Measurements from ENCODE around the gene LARGE2.

The LARGE2 gene

GRCh38 chr11:45922425-45923082 is at the start of gene LARGE2:
Gene LARGE2, plus strand, starts transcription at chr11:45922656. Its CDS starts 227 bp downstream, at chr11:45922883.
- Histone ChIP-seq H3K9me3 (ENCODE audit: control insufficient read depth, low read length) (no peaks in the 10 kb centered on the region), H3K4me3 (ENCODE audit: low read length) (peak within 1 kb of the TSS; percentile 25), H3K36me3 (ENCODE audit: control insufficient read depth, insufficient read depth, low read length) (no peaks in the 10 kb centered on the region), H3K9ac (ENCODE audit: low read length) (peak within 1 kb of the TSS; percentile 31), H3K4me1 (ENCODE audit: control insufficient read depth, insufficient read depth, low read length) (peaks cover 6% of the 10 kb centered on the region), H3K27me3 (ENCODE audit: control insufficient read depth, insufficient read depth, low read length) (peaks cover 23% of the 10 kb centered on the region)

GRCh38 chr11:45876401-45876800 is 46.1 kb upstream of the LARGE2 start:
- Histone ChIP-seq H3K4me1 (ENCODE audit: control insufficient read depth, insufficient read depth, low read length) (no peaks in the 10 kb centered on the region), H3K36me3 (ENCODE audit: control insufficient read depth, insufficient read depth, low read length) (peaks cover 11% of the 10 kb centered on the region), H3K4me3 (ENCODE audit: low read length) (no peak overlapping the region), H3K9ac (ENCODE audit: low read length) (no peak overlapping the region), H3K27me3 (ENCODE audit: control insufficient read depth, insufficient read depth, low read length) (no peaks in the 10 kb centered on the region), H3K9me3 (ENCODE audit: control insufficient read depth, low read length) (no peaks in the 10 kb centered on the region)

- Histone ChIP-seq H3K9ac (ENCODE audit: low read length) (no peak overlapping the region), H3K9me3 (ENCODE audit: control insufficient read depth, low read length) (no peaks in the 10 kb centered on the region), H3K4me1 (ENCODE audit: control insufficient read depth, insufficient read depth, low read length) (no peaks in the 10 kb centered on the region), H3K27me3 (ENCODE audit: control insufficient read depth, insufficient read depth, low read length) (no peaks in the 10 kb centered on the region), H3K4me3 (ENCODE audit: low read length) (no peak overlapping the region), H3K36me3 (ENCODE audit: control insufficient read depth, insufficient read depth, low read length) (peaks cover 6% of the 10 kb centered on the region)
Measured at GRCh38 chr11:45877221-45877620, 45.2 kb upstream of the LARGE2 start.

- peaks cover 6% of the 10 kb centered on the region for H3K36me3 ChIP-seq (ENCODE audit: control insufficient read depth, insufficient read depth, low read length)
- H3K27me3 ChIP-seq (ENCODE audit: control insufficient read depth, insufficient read depth, low read length), result no peaks in the 10 kb centered on the region
- H3K9ac ChIP-seq (ENCODE audit: low read length), result no peak overlapping the region
- no peak overlapping the region for H3K4me3 ChIP-seq (ENCODE audit: low read length)
- no peaks in the 10 kb centered on the region for H3K9me3 ChIP-seq (ENCODE audit: control insufficient read depth, low read length)
- H3K4me1 ChIP-seq (ENCODE audit: control insufficient read depth, insufficient read depth, low read length), result no peaks in the 10 kb centered on the region
Measured at GRCh38 chr11:45877845-45878244, 44.6 kb upstream of the LARGE2 start.

GRCh38 chr11:45879803-45880686 is 42.4 kb upstream of the LARGE2 start:
- H3K9me3 ChIP-seq (ENCODE audit: control insufficient read depth, low read length), result no peaks in the 10 kb centered on the region
- no peak overlapping the region for H3K9ac ChIP-seq (ENCODE audit: low read length)
- no peak overlapping the region for H3K4me3 ChIP-seq (ENCODE audit: low read length)
- H3K27me3 ChIP-seq (ENCODE audit: control insufficient read depth, insufficient read depth, low read length), result no peaks in the 10 kb centered on the region
- peaks cover 1% of the 10 kb centered on the region for H3K4me1 ChIP-seq (ENCODE audit: control insufficient read depth, insufficient read depth, low read length)
- peaks cover 6% of the 10 kb centered on the region for H3K36me3 ChIP-seq (ENCODE audit: control insufficient read depth, insufficient read depth, low read length)

GRCh38 chr11:45880772-45881570 is 41.5 kb upstream of the LARGE2 start:
- Histone ChIP-seq H3K36me3 (ENCODE audit: control insufficient read depth, insufficient read depth, low read length) (peaks cover 6% of the 10 kb centered on the region), H3K4me3 (ENCODE audit: low read length) (no peak overlapping the region), H3K9me3 (ENCODE audit: control insufficient read depth, low read length) (no peaks in the 10 kb centered on the region), H3K4me1 (ENCODE audit: control insufficient read depth, insufficient read depth, low read length) (peaks cover 4% of the 10 kb centered on the region), H3K9ac (ENCODE audit: low read length) (no peak overlapping the region), H3K27me3 (ENCODE audit: control insufficient read depth, insufficient read depth, low read length) (no peaks in the 10 kb centered on the region)

- Histone ChIP-seq H3K4me1 (ENCODE audit: control insufficient read depth, insufficient read depth, low read length) (peaks cover 4% of the 10 kb centered on the region), H3K9me3 (ENCODE audit: control insufficient read depth, low read length) (no peaks in the 10 kb centered on the region), H3K36me3 (ENCODE audit: control insufficient read depth, insufficient read depth, low read length) (peaks cover 6% of the 10 kb centered on the region), H3K9ac (ENCODE audit: low read length) (no peak overlapping the region), H3K4me3 (ENCODE audit: low read length) (no peak overlapping the region), H3K27me3 (ENCODE audit: control insufficient read depth, insufficient read depth, low read length) (no peaks in the 10 kb centered on the region)
Measured at GRCh38 chr11:45881708-45882368, 40.6 kb upstream of the LARGE2 start.

- no peaks in the 10 kb centered on the region for H3K27me3 ChIP-seq (ENCODE audit: control insufficient read depth, insufficient read depth, low read length)
- peaks cover 4% of the 10 kb centered on the region for H3K4me1 ChIP-seq (ENCODE audit: control insufficient read depth, insufficient read depth, low read length)
- peaks cover 6% of the 10 kb centered on the region for H3K36me3 ChIP-seq (ENCODE audit: control insufficient read depth, insufficient read depth, low read length)
- no peak overlapping the region for H3K9ac ChIP-seq (ENCODE audit: low read length)
- no peaks in the 10 kb centered on the region for H3K9me3 ChIP-seq (ENCODE audit: control insufficient read depth, low read length)
- no peak overlapping the region for H3K4me3 ChIP-seq (ENCODE audit: low read length)
Measured at GRCh38 chr11:45884596-45885185, 37.8 kb upstream of the LARGE2 start.

GRCh38 chr11:45885274-45885920 is 37.1 kb upstream of the LARGE2 start, which contains the start of gene MAPK8IP1:
Gene MAPK8IP1, plus strand, starts transcription at chr11:45885651. Its CDS starts 170 bp downstream, at chr11:45885821.
- H3K9me3 ChIP-seq (ENCODE audit: control insufficient read depth, low read length), result no peaks in the 10 kb centered on the region
- H3K4me1 ChIP-seq (ENCODE audit: control insufficient read depth, insufficient read depth, low read length), result peaks cover 4% of the 10 kb centered on the region
- peaks cover 6% of the 10 kb centered on the region for H3K36me3 ChIP-seq (ENCODE audit: control insufficient read depth, insufficient read depth, low read length)
- no peaks in the 10 kb centered on the region for H3K27me3 ChIP-seq (ENCODE audit: control insufficient read depth, insufficient read depth, low read length)
- H3K9ac ChIP-seq (ENCODE audit: low read length), result peak within 1 kb of the TSS; percentile 43
- no peak within 1 kb of the TSS for H3K4me3 ChIP-seq (ENCODE audit: low read length)

- Histone ChIP-seq H3K4me1 (ENCODE audit: control insufficient read depth, insufficient read depth, low read length) (peaks cover 4% of the 10 kb centered on the region), H3K9me3 (ENCODE audit: control insufficient read depth, low read length) (no peaks in the 10 kb centered on the region), H3K9ac (ENCODE audit: low read length) (peak overlapping the region; percentile 43), H3K27me3 (ENCODE audit: control insufficient read depth, insufficient read depth, low read length) (no peaks in the 10 kb centered on the region), H3K4me3 (ENCODE audit: low read length) (no peak overlapping the region), H3K36me3 (ENCODE audit: control insufficient read depth, insufficient read depth, low read length) (peaks cover 2% of the 10 kb centered on the region)
Measured at GRCh38 chr11:45885921-45886721, 36.3 kb upstream of the LARGE2 start.
